Measurements from ENCODE around the gene CATSPER2.
"Not testable (repeated sequence)": the region's sequence is repeated elsewhere in the genome, so short reads cannot be mapped to it uniquely, and the experiment has no call there.

Gene CATSPER2

GRCh38 chr15:43592841-43593240 lies 55.8 kb downstream of the CATSPER2 start:
- DNase-seq = not testable (repeated sequence)

- not testable (repeated sequence) for DNase-seq
Observed at GRCh38 chr15:43589778-43590466, 58.7 kb downstream of the CATSPER2 start, which contains the start of gene PPIP5K1. Gene PPIP5K1 (minus strand): TSS chr15:43590208. CDS start chr15:43584504, 5,704 bp downstream.
